GM19372 (cell line): ENCODE data around the gene VAPA.
"Not testable (repeated sequence)": the region's sequence is repeated elsewhere in the genome, so short reads cannot be mapped to it uniquely, and the experiment has no call there.

Experiments
- ATAC-seq: cut with Tn5 transposase; IDR thresholded peaks from one replicate; pipeline ENCODE4 v1.9.1; 2021; ENCODE audit warnings: mild to moderate bottlenecking, low read depth, moderate library complexity; ENCODE audit not compliant: unreplicated experiment

VAPA gene

DNA sequence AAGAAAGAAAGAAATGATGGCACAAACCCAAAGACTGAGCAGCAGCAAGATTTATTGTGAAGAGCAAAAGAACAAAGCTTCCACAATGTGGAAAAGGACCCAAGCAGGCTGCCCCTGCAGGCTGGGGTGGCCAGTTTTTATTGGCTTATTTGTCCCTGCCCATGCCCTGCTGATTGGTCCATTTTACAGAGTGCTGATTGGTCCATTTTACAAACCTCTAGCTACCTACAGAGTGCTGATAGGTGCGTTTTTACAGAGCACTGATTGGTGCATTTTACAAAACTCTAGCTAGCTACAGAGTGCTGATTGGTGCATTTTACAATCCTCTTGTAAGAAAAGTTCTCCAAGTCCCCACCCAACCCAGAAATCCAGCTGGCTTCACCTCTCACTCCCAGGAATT lies 1.5 kb upstream of the VAPA start:
- not testable (repeated sequence) for ATAC-seq

DNA sequence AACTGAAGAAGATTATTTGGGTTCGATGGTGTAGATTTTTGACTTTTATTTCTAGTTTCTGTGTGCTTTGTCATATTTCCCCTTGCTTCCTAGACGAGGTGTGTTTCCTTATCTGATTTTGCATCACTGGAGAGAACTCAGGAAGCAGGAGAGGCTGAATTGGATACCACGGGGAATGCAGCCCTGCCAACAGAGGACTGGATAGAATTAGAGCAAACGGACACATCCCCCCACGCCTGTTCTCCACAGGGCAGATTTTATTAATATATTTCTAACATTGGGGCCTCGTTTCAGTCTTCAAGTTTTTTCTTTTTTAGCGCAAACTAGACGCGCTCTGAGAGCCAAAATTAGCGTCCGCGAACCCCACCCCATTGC lies 678 bp upstream of the VAPA start:
- ATAC-seq: no peak

DNA sequence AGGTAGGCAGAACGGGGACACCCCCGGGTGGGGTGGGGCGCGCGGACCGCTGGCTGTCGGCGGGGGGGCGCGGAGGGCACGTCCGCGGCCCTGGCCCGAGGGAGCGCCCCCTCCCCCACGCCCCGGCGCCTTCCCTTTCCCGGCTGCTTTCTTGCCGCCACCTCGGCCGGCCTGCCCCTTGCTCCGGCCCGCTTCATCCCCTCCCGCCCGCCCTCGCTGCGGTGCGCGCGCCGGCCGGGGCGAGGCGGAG lies 443 bp downstream of the VAPA start:
- peak; percentile 18 for ATAC-seq

DNA sequence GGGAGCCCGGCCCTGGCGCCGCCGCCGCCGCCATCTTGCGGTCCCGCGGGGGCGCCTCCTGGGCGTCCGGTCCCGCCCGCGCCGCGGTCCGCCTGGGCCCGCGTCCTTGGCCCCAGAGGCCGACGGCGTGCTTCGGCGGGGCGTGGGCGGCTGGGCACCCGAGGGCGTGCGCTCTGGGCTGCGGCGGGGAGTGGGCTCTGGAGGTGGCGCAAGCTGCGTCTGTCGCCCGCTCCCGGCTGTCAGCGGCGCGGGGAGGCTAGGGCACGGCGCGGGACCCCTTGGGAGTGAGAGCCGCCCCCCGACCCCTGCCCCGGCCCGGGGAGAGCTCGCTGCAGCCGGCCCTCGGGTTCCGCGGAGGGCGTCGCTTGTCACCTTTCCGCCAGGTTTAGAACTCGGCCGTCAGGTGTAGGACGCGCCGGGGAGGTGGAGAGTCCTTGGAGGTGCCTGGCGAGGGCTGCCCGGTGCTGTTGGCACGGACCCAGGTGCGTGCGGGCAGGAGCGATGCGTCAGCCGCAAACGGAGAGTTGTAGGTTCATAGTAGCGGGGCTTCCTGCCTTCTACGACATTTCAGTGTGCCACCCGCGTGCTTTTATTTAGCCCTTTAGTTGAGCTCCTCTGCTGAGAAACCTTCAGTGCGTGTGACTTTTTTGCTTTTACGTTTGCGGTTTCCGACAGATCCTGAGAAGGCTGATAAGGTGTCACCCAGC lies 921 bp downstream of the VAPA start:
- ATAC-seq: peak; percentile 35

DNA sequence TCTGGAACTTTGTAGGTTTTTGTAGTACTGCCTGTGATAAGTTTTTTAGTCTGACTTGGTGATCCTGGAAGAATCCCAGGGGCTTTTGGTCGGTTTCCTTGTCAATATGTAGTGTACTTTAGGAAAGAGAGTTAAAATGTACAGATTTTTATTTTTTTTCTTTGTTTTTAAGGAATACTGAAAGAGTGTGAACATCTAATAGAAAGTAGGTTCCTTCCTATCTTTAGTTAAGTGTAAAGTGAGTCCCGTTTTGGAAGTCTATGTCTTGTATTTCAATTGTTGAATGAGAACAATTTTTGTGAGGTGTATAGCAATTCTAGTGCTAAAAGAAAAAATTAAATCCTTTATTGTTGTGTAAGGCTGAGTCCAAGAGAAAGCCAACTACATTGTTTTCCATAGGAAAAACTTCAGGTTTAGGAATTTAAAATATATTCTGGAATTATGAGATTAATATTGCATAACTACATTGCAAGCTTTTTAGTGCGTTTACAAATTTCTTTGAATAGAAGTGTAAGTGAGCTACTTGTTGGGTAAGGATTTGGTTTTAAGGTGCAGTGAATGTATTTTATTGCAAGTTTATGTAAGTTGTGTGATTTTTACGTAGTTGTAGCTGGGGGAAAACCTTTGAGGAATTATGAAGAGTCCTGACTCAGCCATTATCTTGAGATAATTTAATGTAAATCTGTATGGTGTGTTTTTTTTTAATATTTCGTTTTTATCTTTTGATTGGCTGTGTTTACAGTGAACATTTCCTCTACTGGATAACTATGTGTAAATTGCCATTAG lies 1.7 kb downstream of the VAPA start:
- ATAC-seq: no peak

DNA sequence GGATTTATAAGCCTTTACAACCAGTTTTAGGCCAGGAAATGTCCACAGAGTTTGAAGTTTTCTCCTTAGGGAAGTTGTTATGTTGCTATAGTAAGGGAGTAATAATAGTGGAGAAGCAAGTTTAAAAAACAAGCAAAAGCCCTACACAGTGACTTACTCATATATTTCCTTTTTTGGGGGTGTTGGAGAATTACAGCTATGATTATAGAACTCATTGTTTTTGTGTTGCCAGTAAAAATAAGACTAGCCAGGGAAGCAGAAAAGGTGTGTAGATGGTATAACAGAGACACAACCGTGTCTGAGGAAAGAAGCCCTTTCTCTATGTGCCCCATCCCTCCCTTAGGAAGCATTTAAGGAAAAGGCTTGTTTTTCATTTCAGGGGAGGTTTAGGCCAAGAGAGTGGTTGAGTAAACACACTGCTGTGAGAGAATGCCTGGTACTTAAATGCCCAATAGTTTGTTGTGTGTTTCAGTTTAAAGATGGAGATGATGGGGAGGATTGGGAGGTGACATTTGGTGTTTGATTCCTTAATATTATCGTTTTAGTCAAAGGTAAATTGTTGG lies 2.3 kb downstream of the VAPA start:
- no peak for ATAC-seq

DNA sequence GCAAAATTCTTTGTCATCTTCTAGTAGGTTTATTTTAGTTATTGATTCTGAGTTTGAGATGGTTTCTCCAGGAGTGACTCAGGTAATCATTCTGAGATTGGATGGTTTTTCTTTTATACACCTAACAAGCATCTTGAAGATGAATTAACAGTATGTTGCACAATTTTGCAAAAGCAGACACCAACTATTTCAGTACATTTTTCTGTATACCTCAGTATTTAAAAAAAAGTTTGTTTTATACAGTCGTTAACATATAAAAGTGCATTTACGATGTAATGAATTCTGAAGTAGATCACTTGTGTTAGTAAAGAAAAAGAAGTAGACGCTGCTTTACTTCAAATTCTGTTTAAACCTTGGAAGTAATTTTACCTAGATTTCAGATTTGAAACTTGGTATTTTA lies 3.0 kb downstream of the VAPA start:
- no peak for ATAC-seq

DNA sequence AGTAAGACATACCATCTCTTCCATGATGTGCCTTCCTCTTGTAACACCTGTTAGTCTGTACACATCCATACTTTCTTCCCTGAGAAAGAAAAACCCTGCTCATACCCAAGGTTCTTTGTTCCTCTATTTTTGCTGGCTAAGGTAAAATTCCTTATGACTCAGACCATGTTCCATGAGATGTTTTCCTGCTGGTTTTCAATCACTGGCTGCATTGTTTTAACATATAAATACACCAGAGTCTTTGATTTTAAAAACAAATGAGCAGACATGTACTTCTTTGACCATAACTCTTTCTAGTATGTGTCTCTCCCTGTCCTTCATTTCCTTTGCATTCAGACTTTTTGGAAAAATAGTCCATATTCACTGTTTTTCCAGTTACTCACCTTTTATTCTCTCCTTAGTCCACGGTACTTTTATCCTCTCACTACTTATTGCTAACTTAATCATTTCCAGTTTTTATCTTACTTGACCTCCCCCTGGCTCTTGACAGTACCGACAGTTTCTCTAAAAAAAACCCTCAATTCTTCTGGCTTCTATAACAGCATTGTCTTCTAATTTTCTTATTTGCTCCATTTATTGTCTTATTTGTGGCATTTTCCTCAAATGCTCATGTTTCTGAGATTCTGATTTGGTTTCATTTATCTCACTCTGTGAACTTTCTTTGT lies 4.3 kb downstream of the VAPA start:
- ATAC-seq: no peak

DNA sequence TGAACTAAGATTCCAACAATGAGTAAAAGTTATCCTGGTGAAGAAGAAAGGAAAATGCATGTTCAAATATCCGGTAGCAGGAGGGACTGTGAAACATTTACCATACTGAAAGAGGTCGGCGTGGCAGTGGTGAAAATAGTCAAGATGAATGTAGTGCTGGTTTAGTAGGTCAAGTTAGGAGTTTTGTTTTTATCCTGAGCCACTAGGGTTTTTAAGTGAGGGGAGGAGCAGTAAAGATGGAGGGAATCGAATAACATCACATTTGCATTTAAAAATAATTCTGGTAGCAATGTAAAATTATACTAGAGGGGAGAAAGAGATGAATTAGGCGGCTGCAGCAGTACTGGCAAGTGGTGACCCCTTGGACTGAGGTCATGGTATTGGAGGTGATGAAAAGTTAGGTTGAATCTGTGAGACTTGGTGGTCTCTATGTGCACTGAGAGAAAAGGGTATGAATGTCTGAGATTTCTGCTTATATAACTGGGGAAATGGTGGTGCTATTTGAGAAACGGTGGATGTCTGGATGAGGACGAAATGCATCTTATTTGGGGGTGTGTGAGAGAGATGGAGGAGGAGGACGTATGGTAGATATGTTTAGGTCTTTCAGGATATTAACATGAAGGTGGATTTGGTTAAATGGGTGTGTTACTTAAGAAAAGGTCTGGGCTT lies 5.9 kb downstream of the VAPA start:
- no peak for ATAC-seq

DNA sequence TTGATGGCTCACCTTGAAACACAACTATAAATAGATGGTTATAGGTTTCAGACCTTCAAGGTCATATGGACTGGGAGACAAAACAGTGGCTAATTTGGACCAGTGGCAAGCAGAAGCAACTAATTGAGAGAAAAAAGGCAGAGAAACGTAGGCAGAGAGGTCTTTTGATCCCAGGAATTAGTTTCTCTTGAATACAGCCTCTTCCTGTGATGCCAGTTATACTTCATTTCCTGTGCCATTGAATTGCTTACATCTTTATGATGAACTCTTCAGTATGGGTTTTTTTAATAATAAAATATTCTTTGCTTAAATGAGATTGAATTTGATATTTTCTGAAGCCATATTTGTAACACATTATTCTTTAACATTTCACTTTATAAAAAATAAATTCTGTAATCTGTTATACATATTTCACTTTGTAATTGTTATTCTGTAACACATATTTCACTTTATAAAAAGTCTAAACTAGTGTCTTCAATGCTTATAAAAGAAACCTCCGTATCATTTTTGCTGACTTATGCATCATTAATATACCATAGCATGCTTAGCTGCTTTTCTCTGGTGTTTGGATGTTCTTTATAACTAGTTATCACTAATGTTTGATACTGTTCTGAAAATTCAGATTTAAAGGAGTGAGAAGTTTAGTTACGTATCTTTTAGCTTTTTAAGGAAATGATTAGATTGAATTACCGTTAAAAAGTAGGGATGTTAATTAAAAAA lies 8.9 kb downstream of the VAPA start:
- no peak for ATAC-seq

DNA sequence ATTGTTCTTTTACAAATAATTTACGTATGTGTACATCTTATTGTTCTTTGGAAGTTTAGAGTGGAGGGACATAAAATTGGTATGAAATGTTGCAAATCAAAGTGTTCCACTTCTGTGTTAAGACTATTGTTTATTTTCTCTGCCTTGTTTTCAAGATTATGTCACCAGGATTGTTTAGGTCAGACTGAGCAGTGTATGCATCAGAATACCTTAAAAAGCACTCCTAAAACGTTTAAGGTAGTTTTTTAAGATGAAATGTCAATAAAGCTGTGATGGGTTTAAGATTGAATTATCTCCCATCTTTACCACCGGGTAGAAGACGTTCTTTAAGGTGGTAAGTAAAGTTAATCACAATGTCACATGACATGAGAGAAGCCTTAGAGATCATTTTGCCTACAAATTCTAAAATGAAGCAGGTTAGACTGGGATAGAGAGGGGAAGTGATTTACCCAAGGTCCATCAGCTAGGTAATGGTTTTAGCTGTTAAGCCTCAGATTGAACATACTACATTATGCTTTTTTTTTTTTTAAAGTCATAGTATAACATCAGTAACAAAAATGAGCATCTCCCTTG lies 10.6 kb downstream of the VAPA start:
- no peak for ATAC-seq

DNA sequence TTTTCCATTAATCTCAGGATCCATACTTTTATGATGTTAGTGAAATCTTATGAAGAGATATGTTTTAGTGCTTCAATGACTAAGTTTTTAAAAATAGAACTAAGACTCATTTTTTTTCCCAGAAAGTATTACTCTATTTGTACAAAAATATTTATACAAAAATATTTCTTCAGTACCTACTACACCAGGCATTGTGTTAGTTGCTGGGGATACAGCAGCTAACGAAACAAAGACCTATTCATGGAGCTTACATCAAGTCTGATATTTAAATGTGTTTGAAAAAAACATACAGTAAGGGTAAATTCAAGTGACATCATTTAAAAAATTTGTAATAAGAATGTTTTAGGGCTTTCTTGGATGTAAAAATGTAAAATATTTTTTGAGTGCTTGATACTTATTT lies 11.6 kb downstream of the VAPA start:
- ATAC-seq: no peak

DNA sequence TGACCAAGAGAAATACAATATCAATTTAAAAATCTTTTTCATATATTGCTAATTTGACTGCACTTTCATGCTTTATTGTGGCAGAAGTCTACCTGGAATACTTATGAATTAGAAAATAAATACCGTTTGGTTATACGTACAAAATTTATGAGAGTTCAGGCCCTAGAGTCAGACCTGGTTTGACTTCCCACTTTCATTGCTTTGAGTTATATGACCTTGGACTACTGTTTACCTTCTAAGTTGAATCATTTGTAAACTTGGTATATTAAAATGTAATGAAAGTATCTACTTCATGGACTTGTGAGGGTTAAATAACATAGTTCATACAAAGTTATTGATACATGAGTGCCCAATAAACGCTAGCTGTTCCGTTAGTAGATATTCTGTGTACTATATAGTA lies 12.0 kb downstream of the VAPA start:
- ATAC-seq: no peak

DNA sequence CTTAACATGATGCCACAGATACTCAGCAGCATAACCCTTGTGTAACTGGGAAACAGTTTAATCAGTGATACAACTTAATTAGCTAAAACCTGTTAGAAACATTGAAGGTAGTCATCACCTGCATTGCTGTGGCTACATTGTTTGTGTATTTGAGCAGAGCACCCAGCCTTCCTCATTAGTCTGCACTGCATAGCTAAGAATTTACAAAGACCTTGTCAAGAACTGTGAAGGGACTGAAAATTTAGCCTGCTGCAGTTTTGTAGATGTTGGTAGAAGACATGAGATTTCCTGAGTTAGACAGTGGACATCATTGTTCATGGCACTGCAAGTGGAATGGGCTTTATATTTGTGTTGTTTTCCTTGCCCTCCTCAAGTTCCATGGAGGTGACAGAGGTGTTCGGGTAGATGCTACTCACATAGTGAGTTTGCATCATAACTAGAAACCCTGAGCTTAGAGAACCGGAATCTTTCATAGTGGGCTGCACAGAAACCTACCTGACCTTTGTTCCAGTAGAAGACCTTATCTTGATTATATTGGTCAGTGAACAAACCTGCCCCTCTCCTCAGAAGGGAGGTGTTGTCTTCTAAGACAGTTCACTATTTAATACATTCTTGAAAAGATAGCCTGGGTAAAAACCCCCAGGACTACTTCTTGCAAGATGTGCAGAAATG lies 12.5 kb downstream of the VAPA start:
- ATAC-seq: no peak

DNA sequence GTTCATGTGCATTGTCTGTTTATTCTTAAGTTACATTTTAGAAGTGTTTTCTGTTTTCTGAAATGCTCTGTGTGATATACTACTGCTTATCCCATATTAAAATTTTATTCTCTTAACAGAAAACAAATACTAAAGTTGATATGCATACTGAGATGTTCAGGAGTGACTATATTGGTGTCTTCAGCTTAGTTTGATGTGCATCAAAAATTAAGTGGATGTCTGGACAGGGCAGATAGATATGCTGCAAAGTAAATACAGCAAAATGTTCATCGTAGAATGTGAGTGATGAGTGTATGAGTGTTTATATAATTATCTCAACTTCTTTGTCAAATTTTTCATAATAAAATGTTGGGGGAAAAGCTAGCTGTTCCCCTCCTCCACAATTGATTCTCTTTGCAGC lies 13.2 kb downstream of the VAPA start:
- ATAC-seq: no peak

DNA sequence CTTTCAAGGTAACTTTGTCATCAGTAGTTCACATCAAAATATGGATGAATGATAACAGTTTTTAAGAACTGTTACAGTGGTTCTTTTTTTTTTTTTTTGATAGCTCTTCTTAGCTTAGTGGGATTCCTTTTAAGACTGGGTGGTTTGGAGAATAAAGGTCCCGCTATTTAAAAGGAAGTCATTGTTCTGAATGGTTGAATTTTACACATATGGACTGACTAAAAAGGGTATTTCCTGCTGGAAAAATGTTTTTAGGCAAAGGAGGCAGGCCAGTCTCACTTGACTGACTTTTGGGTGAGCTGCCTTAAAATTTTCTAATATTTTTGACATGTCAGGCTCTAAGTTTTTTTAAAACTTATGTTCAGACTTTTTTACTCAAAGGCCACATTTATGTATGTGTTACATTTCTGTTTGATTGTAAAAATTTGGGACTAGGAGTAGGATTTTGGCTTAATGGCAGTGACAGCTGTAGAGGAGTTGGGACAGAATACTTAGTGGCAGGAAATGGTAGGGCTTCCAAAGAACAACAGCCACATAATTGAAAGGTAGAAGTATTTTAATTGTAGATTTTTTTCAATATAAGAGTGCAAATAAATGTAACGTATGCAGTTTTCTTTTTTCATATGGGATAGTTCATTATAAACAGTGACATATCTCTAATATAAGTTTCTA lies 13.7 kb downstream of the VAPA start:
- ATAC-seq: no peak

DNA sequence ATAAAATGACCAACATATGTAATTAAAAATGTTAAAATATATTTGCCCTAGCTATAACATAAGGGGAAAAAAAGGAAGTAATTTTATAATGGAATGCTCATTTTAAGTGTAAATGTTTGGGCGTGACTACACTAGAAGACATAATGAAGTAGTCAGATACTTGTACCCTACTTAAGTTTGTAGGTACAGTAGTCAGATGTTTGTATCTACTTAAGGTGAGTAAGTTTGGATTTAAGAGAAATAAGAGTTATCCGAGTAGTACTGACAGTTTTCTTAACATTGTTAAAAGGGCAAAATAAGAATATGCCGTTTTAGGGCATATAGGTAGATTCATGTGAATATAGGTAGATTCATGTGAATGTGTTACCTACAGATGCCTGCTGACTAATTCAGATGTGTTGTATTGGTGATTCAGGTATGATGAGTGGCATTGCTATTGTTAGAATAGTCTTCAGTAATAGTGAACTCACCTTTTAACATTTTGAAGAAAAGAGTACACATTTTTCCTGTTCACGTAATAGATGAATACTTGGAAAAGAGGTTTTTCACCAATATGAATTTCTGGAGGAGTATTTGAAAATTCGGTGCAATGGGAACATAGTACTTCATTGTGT lies 14.9 kb downstream of the VAPA start:
- no peak for ATAC-seq

DNA sequence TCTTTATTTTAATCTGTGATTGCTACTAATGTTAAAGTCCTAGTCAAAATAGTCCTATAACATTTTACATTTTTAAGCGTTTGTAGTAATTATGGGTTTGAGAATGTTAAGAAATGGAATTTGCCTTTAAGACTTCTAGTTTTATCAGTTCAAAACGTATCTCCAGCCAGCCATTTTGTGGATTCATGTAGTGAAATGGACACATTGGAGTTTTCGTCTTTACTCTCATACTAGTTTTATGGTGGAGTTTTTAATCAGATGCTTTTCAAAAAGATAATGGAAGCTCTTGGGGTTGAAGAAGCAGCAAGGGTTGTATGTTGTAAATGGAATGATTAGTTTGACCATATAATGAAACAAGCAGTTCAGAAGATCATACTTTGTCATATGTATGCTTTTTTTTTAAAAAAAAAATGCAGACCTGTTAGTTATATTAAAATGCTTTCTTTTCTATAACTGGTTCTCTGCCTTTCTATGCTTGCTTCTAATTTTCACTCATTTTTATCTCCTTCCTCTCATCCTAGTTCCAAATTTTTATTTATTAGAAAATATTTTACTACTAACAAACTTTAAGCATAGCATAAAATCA lies 16.6 kb downstream of the VAPA start:
- no peak for ATAC-seq
